Ascending aorta (tissue), 2 donors: ENCODE measurements around the gene TMEM63C. TPM values are rescaled to one million over a fixed set of nuclear protein-coding genes. Genes with fewer than 3 reads are reported as not detected.
"Not testable (repeated sequence)": the region's sequence is repeated elsewhere in the genome, so short reads cannot be mapped to it uniquely, and the experiment has no call there.

Experiments
- DNase-seq, 2 donors: peaks; one replicate each; pipeline ENCODE4 v3.0.0-alpha.2; 2019; ENCODE audit warnings: low spot score in 2 of 2
- H3K27ac ChIP-seq, 2 donors: fragments of 200-600 bp; sonication (generic); one replicate each; pipeline ENCODE4 v1.5.1; 2016 to 2017; ENCODE audit warnings: mild to moderate bottlenecking in 1 of 2
- H3K27me3 ChIP-seq: fragments of 200-600 bp; sonication (generic); one replicate; pipeline ENCODE4 v1.5.1; 2017
- H3K36me3 ChIP-seq, 2 donors: fragments of 200-600 bp; sonication (generic); one replicate each; pipeline ENCODE4 v1.5.1; 2016
- H3K4me1 ChIP-seq, 2 donors: fragments of 200-600 bp; sonication (generic); one replicate each; pipeline ENCODE4 v1.5.1; 2016 to 2017; ENCODE audit warnings: mild to moderate bottlenecking in 1 of 2
- H3K4me3 ChIP-seq, 2 donors: fragments of 200-600 bp; sonication (generic); one replicate each; pipeline ENCODE4 v1.5.1; 2016 to 2017; ENCODE audit warnings: mild to moderate bottlenecking in 1 of 2
- H3K9me3 ChIP-seq, 2 donors: fragments of 200-600 bp; sonication (generic); one replicate each; pipeline ENCODE4 v1.5.1; 2016
- CTCF ChIP-seq, 3 experiments: fragments of 200-600 bp in 2 of 3; fragments of 450-650 bp in 1 of 3; sonication (generic) in 2 of 3; IDR thresholded peaks; one replicate each; pipeline ENCODE4 v1.5.1; 2016 to 2019; ENCODE audit warnings: antibody characterized with exemption in 3 of 3, mild to moderate bottlenecking in 1 of 3, moderate library complexity in 1 of 3
- intact Hi-C: fragments of 100-400 bp; cut with DNase I; formaldehyde crosslinking; loops from one replicate; pipeline ENCODE4 v1.15.1; 2023
- total RNA-seq: library from RNA; depleted of rRNA; stranded (reverse); fragments of >200 nt; gene quantifications from one replicate; pipeline ENCODE4 v1.1.0, GENCODE V29; 2016

TMEM63C gene
- total RNA-seq, 1 donor from 2014 or later, result 0.11 TPM

GRCh38 chr14:77276295-77276935 is 94.8 kb downstream of the TMEM63C start:
- Histone ChIP-seq H3K4me1 (no peaks in the 10 kb centered on the region), H3K27ac (no peak overlapping the region), H3K36me3 (peaks cover 34 to 53% of the 10 kb centered on the region in 2 donors), H3K4me3 (no peak overlapping the region), H3K27me3 (no peaks in the 10 kb centered on the region), H3K9me3 (no peaks in the 10 kb centered on the region)
- no peak for TF ChIP-seq CTCF (IDR thresholded peaks at IDR 0.05)
- intact Hi-C loops, result no loop called here
- no peak for DNase-seq

DNA sequence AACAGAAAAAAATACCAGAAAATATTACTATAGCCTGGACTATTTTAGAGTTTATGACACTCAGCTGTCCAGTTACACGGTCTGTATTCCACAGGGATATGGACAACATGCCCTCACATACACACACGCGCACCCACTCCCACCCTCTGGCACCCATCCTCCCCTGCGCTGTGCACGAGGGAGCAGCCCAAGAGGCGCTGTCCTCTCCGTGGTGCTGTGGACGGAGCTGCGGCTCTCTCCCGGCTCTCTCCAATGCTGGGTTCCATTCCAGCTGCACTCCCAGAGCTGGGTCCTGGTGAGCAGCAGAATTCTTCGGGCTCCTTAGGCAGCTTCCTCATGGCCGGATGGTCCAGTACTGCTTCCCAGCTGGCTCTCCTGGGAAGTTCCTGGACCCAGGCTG is 95.4 kb downstream of the TMEM63C start:
- H3K36me3 ChIP-seq, result peaks cover 36 to 59% of the 10 kb centered on the region in 2 donors
- no peak for TF ChIP-seq CTCF (IDR thresholded peaks at IDR 0.05)
- H3K4me3 ChIP-seq, result no peak overlapping the region
- no peaks in the 10 kb centered on the region for H3K4me1 ChIP-seq
- no peaks in the 10 kb centered on the region for H3K27me3 ChIP-seq
- no peak overlapping the region for H3K27ac ChIP-seq
- intact Hi-C loops, result no loop called here
- no peaks in the 10 kb centered on the region for H3K9me3 ChIP-seq
- no peak for DNase-seq

DNA sequence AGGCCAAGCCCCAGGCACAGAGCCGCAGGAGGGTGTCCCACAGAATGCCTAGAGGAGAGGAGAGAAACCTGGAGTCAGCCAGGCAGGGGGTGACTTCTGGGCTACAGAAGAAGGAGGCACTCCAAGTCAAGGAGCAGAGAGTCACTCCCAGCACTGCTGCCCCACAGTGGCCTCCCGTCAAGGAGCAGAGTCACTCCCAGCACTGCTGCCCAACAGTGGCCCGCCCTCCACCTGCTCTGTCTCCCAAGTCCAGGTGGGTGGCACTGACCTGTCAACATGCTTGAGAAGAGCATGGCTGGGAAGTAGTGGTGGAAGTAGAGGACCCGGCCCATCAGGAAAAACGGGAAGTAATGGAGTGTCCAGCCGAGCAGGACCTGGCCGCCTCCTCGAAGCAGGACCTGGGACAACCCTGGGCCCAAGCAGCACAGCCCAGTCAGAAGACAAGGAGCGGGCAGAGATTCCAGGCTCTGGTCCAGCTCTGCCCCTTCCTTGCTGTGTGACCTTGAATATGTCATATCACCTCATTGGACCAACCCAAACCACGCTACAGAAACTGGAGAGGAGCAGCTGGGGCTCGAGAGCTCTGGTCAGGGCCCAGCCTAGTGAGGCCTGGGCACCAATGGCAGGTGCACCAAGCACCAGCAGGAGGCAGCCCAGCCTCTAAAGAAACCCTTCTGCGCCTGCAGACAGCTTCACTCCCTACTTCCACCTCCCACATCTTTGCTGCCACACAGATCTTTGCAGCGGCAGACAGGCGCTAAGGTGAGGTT is 97.0 kb downstream of the TMEM63C start:
- Histone ChIP-seq H3K27me3 (no peaks in the 10 kb centered on the region), H3K4me3 (no peak overlapping the region), H3K9me3 (no peaks in the 10 kb centered on the region), H3K4me1 (no peaks in the 10 kb centered on the region), H3K27ac (no peak overlapping the region), H3K36me3 (peaks cover 47 to 75% of the 10 kb centered on the region in 2 donors)
- intact Hi-C loops, result no loop called here
- no peak for DNase-seq
- TF ChIP-seq CTCF (IDR thresholded peaks at IDR 0.05), result no peak

- intact Hi-C loops, result no loop called here
- no peaks in the 10 kb centered on the region for H3K27me3 ChIP-seq
- peaks cover 56 to 81% of the 10 kb centered on the region in 2 donors for H3K36me3 ChIP-seq
- no peak for DNase-seq
- TF ChIP-seq CTCF (IDR thresholded peaks at IDR 0.05), result no peak
- no peak overlapping the region for H3K4me3 ChIP-seq
- no peak overlapping the region for H3K27ac ChIP-seq
- no peaks in the 10 kb centered on the region for H3K4me1 ChIP-seq
- H3K9me3 ChIP-seq, result no peaks in the 10 kb centered on the region
Observed at GRCh38 chr14:77279719-77280118, 98.1 kb downstream of the TMEM63C start.

- peaks cover 68 to 92% of the 10 kb centered on the region in 2 donors for H3K36me3 ChIP-seq
- H3K4me1 ChIP-seq, DNase-seq, H3K27me3 ChIP-seq, H3K27ac ChIP-seq, intact Hi-C loops, H3K9me3 ChIP-seq, H3K4me3 ChIP-seq: not testable (repeated sequence)
Observed at GRCh38 chr14:77280921-77281320, 99.3 kb downstream of the TMEM63C start.

DNA sequence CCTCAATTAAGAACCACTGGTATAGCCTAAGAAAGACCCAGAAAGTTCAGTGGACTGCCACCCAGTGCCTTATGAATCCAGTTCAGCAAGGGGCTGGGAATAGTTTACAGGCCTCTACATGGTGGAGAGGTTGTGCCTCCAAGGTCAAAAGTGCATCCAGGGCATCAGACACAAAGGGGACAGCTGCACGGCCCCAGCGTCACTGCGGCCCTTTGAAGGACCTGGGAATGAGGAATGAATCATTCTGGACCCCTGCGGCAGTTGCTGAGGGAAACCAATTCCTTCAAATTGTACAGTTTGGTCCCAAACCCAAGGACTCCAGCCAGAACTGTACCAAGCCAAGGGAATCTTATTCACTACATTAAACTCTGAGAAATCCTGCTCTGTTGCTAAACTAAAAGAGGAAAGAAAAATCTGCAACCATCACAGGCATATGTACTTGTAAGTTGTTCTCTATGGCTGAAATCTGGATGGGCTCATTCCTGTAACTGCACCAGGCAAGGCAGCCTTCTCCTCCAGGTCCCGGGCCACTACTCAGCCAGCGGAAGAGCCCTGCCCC is 100.3 kb downstream of the TMEM63C start:
- Histone ChIP-seq H3K4me1 (no peaks in the 10 kb centered on the region), H3K36me3 (peaks cover 76 to 93% of the 10 kb centered on the region in 2 donors), H3K9me3 (no peaks in the 10 kb centered on the region), H3K27ac (no peak overlapping the region), H3K27me3 (no peaks in the 10 kb centered on the region), H3K4me3 (no peak overlapping the region)
- TF ChIP-seq CTCF (IDR thresholded peaks at IDR 0.05), result no peak
- intact Hi-C loops, result no loop called here
- no peak for DNase-seq
